ENCODE results near the gene SUPT5H.

SUPT5H gene

GRCh38 chr19:39401549-39402345, 43.6 kb upstream of the SUPT5H start:
- TF ChIP-seq CTCF (IDR thresholded peaks at IDR 0.05): no peak

- no peak for TF ChIP-seq CTCF (IDR thresholded peaks at IDR 0.05)
Observed at GRCh38 chr19:39402346-39403300, 42.8 kb upstream of the SUPT5H start.

- no peak for TF ChIP-seq CTCF (IDR thresholded peaks at IDR 0.05)
Observed at GRCh38 chr19:39403331-39404312, 41.8 kb upstream of the SUPT5H start.

GRCh38 chr19:39405261-39405957, 40.0 kb upstream of the SUPT5H start:
- TF ChIP-seq CTCF (IDR thresholded peaks at IDR 0.05): no peak

- no peak for TF ChIP-seq CTCF (IDR thresholded peaks at IDR 0.05)
Observed at GRCh38 chr19:39405958-39406655, 39.3 kb upstream of the SUPT5H start.

GRCh38 chr19:39406656-39407409, 38.5 kb upstream of the SUPT5H start, which contains the start of gene ZFP36:
TSS of gene ZFP36 (plus strand) at chr19:39406847. CDS start at chr19:39406905, 58 bp downstream.
- TF ChIP-seq CTCF (IDR thresholded peaks at IDR 0.05): no peak; the same call in 1 of the 2 replicates

All from LNCAP (cell line).